GM12878 (cell line): ENCODE measurements around the gene PRRX2.

ENCODE experiments used
- ATF3 ChIP-seq: IDR thresholded peaks from 2 replicates; pipeline ENCODE4 v1.6.1; 2011; ENCODE audit warnings: low read depth, mild to moderate bottlenecking, low read length, moderate library complexity, borderline replicate concordance; ENCODE audit errors: extremely low read depth
- BRCA1 ChIP-seq: IDR thresholded peaks from 2 replicates; pipeline ENCODE4 v1.6.1; 2011; ENCODE audit warnings: low read depth, low read length, improper control_type of control experiment
- CHD1 ChIP-seq: IDR thresholded peaks from 2 replicates; pipeline ENCODE4 v1.6.1; 2012; ENCODE audit warnings: low read depth, low read length, improper control_type of control experiment
- CREM ChIP-seq: IDR thresholded peaks from 2 replicates; pipeline ENCODE4 v1.6.1; 2014; ENCODE audit warnings: antibody characterized with exemption, low read depth
- CTCF ChIP-seq, 3 experiments: IDR thresholded peaks in 2 of 3; conservative IDR thresholded peaks in 1 of 3; 2 replicates each; pipeline ENCODE4 v1.5.1; 2011; ENCODE audit warnings: low read depth in 3 of 3, low read length in 3 of 3, mild to moderate bottlenecking in 3 of 3, control low read depth in 2 of 3, moderate library complexity in 2 of 3, inconsistent platforms in 1 of 3, mixed read lengths in 1 of 3; ENCODE audit not compliant: control insufficient read depth in 2 of 3, insufficient read depth in 1 of 3; ENCODE audit errors: extremely low read depth in 1 of 3
- EP300 ChIP-seq, 2 experiments: fragments of 150-350 bp in 1 of 2; IDR thresholded peaks; 2 replicates each; pipeline ENCODE4 v1.6.1; 2011 to 2012; ENCODE audit warnings: low read depth in 2 of 2, low read length in 2 of 2, borderline replicate concordance in 1 of 2, improper control_type of control experiment in 1 of 2, inconsistent platforms in 1 of 2; ENCODE audit not compliant: control insufficient read depth in 1 of 2
- ESRRA ChIP-seq: IDR thresholded peaks from 2 replicates; pipeline ENCODE4 v1.6.1; 2012; ENCODE audit warnings: mild to moderate bottlenecking, low read length, improper control_type of control experiment
- GABPA ChIP-seq: IDR thresholded peaks from 2 replicates; pipeline ENCODE4 v1.6.1; 2014; ENCODE audit warnings: antibody characterized with exemption, low read depth, mild to moderate bottlenecking, inconsistent platforms
- LARP7 ChIP-seq: fragments of 450-650 bp; IDR thresholded peaks from 2 replicates; pipeline ENCODE4 v1.6.1; 2017; ENCODE audit warnings: mild to moderate bottlenecking
- POLR2AphosphoS5 ChIP-seq: IDR thresholded peaks from 2 replicates; pipeline ENCODE4 v1.6.1; 2011; ENCODE audit warnings: mild to moderate bottlenecking, low read length, inconsistent platforms
- RAD21 ChIP-seq: IDR thresholded peaks from 2 replicates; pipeline ENCODE4 v1.6.1; 2011; ENCODE audit warnings: mild to moderate bottlenecking, low read depth, low read length, moderate library complexity; ENCODE audit not compliant: insufficient read depth
- STAT1 ChIP-seq: fragments of 450-650 bp; conservative IDR thresholded peaks from 2 replicates; pipeline ENCODE4 v1.6.1; 2014; ENCODE audit warnings: antibody characterized with exemption, mild to moderate bottlenecking
- USF1 ChIP-seq: IDR thresholded peaks from 2 replicates; pipeline ENCODE4 v1.6.1; 2011; ENCODE audit warnings: borderline replicate concordance, low read depth, mild to moderate bottlenecking, moderate library complexity, mixed read lengths, low read length; ENCODE audit not compliant: insufficient read depth; ENCODE audit errors: extremely low read length
- ZBTB40 ChIP-seq: fragments of 450-650 bp; IDR thresholded peaks from 2 replicates; pipeline ENCODE4 v1.6.1; 2016; ENCODE audit warnings: mild to moderate bottlenecking, moderate library complexity, borderline replicate concordance

GRCh38 chr9:129746092-129746777, 80.8 kb downstream of the PRRX2 start:
- no peak for TF ChIP-seq CTCF (IDR thresholded peaks at IDR 0.05 in 2 of 3, conservative IDR thresholded peaks at IDR 0.05 in 1 of 3; ENCODE audit: control insufficient read depth in 2 of 3, extremely low read depth in 1 of 3, insufficient read depth in 1 of 3, low read depth in 3 of 3, low read length in 3 of 3)
- no peak for TF ChIP-seq ESRRA
- TF ChIP-seq CREM, result no peak
- TF ChIP-seq STAT1, result no peak
- no peak for TF ChIP-seq USF1
- TF ChIP-seq BRCA1, result no peak
- no peak for TF ChIP-seq EP300 (IDR thresholded peaks at IDR 0.05; ENCODE audit: borderline replicate concordance in 1 of 2, control insufficient read depth in 1 of 2, low read depth in 2 of 2, low read length in 2 of 2)
- no peak for TF ChIP-seq ATF3
- no peak for TF ChIP-seq POLR2AphosphoS5
- no peak for TF ChIP-seq GABPA
- no peak for TF ChIP-seq CHD1
- TF ChIP-seq LARP7, result no peak
- TF ChIP-seq RAD21, result no peak
- TF ChIP-seq ZBTB40, result no peak
